Stimulated activated CD4-positive, alpha-beta T cell treated with anti-CD3 and anti-CD28 coated beads, Interleukin-12 subunit alpha, Interleukin-12 subunit beta, amount 100 ng/mL, for 48 hours (primary cell): ENCODE data around the gene AKT1.
"Not testable (repeated sequence)": the region's sequence is repeated elsewhere in the genome, so short reads cannot be mapped to it uniquely, and the experiment has no call there.

ENCODE experiments used
- DNase-seq, 3 donors: peaks; one replicate each; pipeline ENCODE4 v3.0.0-alpha.2; 2020; ENCODE audit warnings: low read depth in 2 of 3, low spot score in 1 of 3

AKT1 gene

GRCh38 chr14:104741108-104741802 is 54.3 kb downstream of the AKT1 start:
- DNase-seq: no peak

GRCh38 chr14:104739546-104740516 is 55.7 kb downstream of the AKT1 start:
- no peak for DNase-seq

- no peak for DNase-seq
Observed at GRCh38 chr14:104739026-104739425, 56.5 kb downstream of the AKT1 start.

GRCh38 chr14:104738375-104739019 is 57.1 kb downstream of the AKT1 start:
- no peak for DNase-seq

GRCh38 chr14:104735830-104736642 is 59.5 kb downstream of the AKT1 start:
- DNase-seq: no peak

- DNase-seq: no peak
Observed at GRCh38 chr14:104734991-104735779, 60.4 kb downstream of the AKT1 start.

GRCh38 chr14:104734601-104734990 is 61.0 kb downstream of the AKT1 start:
- DNase-seq: no peak

GRCh38 chr14:104734051-104734587 is 61.4 kb downstream of the AKT1 start:
- no peak for DNase-seq

GRCh38 chr14:104732931-104733681 is 62.4 kb downstream of the AKT1 start:
- DNase-seq: no peak

- DNase-seq: no peak
Observed at GRCh38 chr14:104732355-104732804, 63.2 kb downstream of the AKT1 start.

- DNase-seq: no peak
Observed at GRCh38 chr14:104731320-104732294, 63.9 kb downstream of the AKT1 start.

GRCh38 chr14:104730487-104730886 is 65.1 kb downstream of the AKT1 start:
- no peak for DNase-seq

GRCh38 chr14:104729835-104730181 is 65.7 kb downstream of the AKT1 start:
- DNase-seq: no peak

- not testable (repeated sequence) for DNase-seq
Observed at GRCh38 chr14:104729176-104729834, 66.2 kb downstream of the AKT1 start.

GRCh38 chr14:104728631-104729030 is 66.9 kb downstream of the AKT1 start:
- no peak for DNase-seq

- no peak for DNase-seq
Observed at GRCh38 chr14:104726600-104727451, 68.7 kb downstream of the AKT1 start.
